Fibroblast of lung (primary cell): ENCODE results near the gene MATN1. TPM values are rescaled to one million over a fixed set of nuclear protein-coding genes. Genes with fewer than 3 reads are reported as not detected.

ENCODE experiments used
- DNase-seq, 2 donors: peaks; one replicate each; pipeline versions ENCODE4 v3.0.0 to v3.0.0-alpha.2; 2010; ENCODE audit warnings: low read depth in 2 of 2
- H2AFZ ChIP-seq: 2 replicates; pipeline ENCODE4 v1.5.1; 2012; ENCODE audit warnings: low read length, control low read depth, inconsistent platforms
- H3K27ac ChIP-seq: 2 replicates; pipeline ENCODE4 v1.5.1; 2011; ENCODE audit warnings: low read length, control low read depth; ENCODE audit not compliant: insufficient read depth
- H3K27me3 ChIP-seq: 2 replicates; pipeline ENCODE4 v1.5.1; 2011; ENCODE audit warnings: mild to moderate bottlenecking, low read length; ENCODE audit not compliant: control insufficient read depth, insufficient read depth
- H3K36me3 ChIP-seq: 2 replicates; pipeline ENCODE4 v1.5.1; 2011; ENCODE audit warnings: low read length; ENCODE audit not compliant: control insufficient read depth, insufficient read depth
- H3K4me1 ChIP-seq: 2 replicates; pipeline ENCODE4 v1.5.1; 2011; ENCODE audit warnings: low read length; ENCODE audit not compliant: control insufficient read depth, insufficient read depth; ENCODE audit errors: extremely low read depth
- H3K4me2 ChIP-seq: 2 replicates; pipeline ENCODE4 v1.5.1; 2011; ENCODE audit warnings: low read length, control low read depth; ENCODE audit not compliant: insufficient read depth; ENCODE audit errors: extremely low read depth
- H3K4me3 ChIP-seq, 4 experiments: fragments of 200-600 bp in 1 of 4; sonication (generic) in 1 of 4; replicated peaks in 1 of 4; 2 replicates each; pipeline ENCODE4 v1.5.1; 2011 to 2016; ENCODE audit warnings: low read length in 4 of 4, low read depth in 3 of 4, mild to moderate bottlenecking in 3 of 4, control low read depth in 2 of 4, inconsistent platforms in 1 of 4, mixed read lengths in 1 of 4; ENCODE audit not compliant: insufficient read depth in 1 of 4; ENCODE audit errors: control extremely low read depth in 1 of 4
- H3K79me2 ChIP-seq: 2 replicates; pipeline ENCODE4 v1.5.1; 2012; ENCODE audit warnings: mild to moderate bottlenecking, low read length, inconsistent platforms; ENCODE audit not compliant: control insufficient read depth, insufficient read depth
- H3K9ac ChIP-seq: 2 replicates; pipeline ENCODE4 v1.5.1; 2011; ENCODE audit warnings: mild to moderate bottlenecking, low read length, control low read depth; ENCODE audit not compliant: insufficient read depth
- H3K9me3 ChIP-seq: 2 replicates; pipeline ENCODE4 v1.5.1; 2012; ENCODE audit warnings: low read depth, low read length; ENCODE audit not compliant: control insufficient read depth, insufficient read depth
- H4K20me1 ChIP-seq: 2 replicates; pipeline ENCODE4 v1.5.1; 2011; ENCODE audit warnings: low read length; ENCODE audit not compliant: control insufficient read depth, insufficient read depth; ENCODE audit errors: extremely low read depth
- EZH2 ChIP-seq: IDR thresholded peaks from 2 replicates; pipeline ENCODE4 v1.5.1; 2012; ENCODE audit warnings: low read length, control low read depth, mild to moderate bottlenecking; ENCODE audit errors: missing control alignments
- polyA plus RNA-seq, 2 donors: library from polyadenylated mRNA; depleted of rRNA in 1 of 2; stranded (reverse) in 1 of 2; unstranded in 1 of 2; fragments of >200 nt; gene quantifications; 2 replicates each; pipeline ENCODE4 v1.2.1, GENCODE V29; 2011 to 2012; ENCODE audit warnings: missing spikeins in 1 of 2
- total RNA-seq: library from RNA; depleted of rRNA; stranded (reverse); fragments of >200 nt; gene quantifications from 2 replicates; pipeline ENCODE4 v1.2.1, GENCODE V29; 2014
- TF ChIP-seq, protein P1 (sequence below), 2 donors: IDR thresholded peaks in 1 of 2; conservative IDR thresholded peaks in 1 of 2; 1 replicate in 1 of 2; 2 replicates in 1 of 2; pipeline ENCODE4 v1.5.1; 2011 to 2012; ENCODE audit warnings: low read length in 2 of 2, control low read depth in 1 of 2, inconsistent platforms in 1 of 2, low read depth in 1 of 2, mild to moderate bottlenecking in 1 of 2

Gene MATN1
- total and polyA plus RNA-seq, 2 donors (not counting 1 experiment from before 2014, with no cell fraction given), result not detected

DNA sequence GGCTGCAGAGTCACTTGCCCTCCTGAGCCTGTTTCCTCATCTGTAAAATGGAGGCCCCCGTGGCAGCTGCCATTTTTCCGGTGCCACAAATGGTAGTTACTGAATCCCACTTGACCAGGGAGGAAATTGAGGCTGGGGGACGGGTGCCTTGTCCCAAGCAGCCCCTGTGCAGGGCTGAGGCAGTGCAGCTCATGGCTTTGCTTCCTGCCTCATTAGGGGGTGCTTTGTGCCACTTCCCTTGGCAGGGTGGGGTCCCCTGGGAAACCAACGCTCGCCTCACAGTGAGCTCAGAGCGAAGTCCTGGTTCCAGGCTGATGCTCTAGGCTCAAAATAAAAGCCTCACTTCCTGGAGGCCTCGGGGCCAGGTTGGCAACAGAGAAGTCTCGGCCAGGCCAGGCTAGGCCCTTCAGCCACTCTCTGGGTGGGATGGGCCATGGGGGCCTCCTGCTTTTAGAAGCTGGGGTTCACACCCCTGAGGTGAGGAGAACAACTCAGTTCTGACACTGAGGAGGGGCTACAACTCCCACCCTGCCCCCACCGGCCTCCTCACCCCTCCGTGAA lies 27.4 kb upstream of the MATN1 start:
- peaks cover 2% of the 10 kb centered on the region for H3K27me3 ChIP-seq
- no peak overlapping the region for H3K9ac ChIP-seq
- no peaks in the 10 kb centered on the region for H3K36me3 ChIP-seq
- no peak overlapping the region for H3K4me2 ChIP-seq
- H4K20me1 ChIP-seq, result no peaks in the 10 kb centered on the region
- no peaks in the 10 kb centered on the region for H3K9me3 ChIP-seq
- H3K79me2 ChIP-seq, result no peaks in the 10 kb centered on the region
- TF ChIP-seq, protein P1, sequence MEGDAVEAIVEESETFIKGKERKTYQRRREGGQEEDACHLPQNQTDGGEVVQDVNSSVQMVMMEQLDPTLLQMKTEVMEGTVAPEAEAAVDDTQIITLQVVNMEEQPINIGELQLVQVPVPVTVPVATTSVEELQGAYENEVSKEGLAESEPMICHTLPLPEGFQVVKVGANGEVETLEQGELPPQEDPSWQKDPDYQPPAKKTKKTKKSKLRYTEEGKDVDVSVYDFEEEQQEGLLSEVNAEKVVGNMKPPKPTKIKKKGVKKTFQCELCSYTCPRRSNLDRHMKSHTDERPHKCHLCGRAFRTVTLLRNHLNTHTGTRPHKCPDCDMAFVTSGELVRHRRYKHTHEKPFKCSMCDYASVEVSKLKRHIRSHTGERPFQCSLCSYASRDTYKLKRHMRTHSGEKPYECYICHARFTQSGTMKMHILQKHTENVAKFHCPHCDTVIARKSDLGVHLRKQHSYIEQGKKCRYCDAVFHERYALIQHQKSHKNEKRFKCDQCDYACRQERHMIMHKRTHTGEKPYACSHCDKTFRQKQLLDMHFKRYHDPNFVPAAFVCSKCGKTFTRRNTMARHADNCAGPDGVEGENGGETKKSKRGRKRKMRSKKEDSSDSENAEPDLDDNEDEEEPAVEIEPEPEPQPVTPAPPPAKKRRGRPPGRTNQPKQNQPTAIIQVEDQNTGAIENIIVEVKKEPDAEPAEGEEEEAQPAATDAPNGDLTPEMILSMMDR (conservative IDR thresholded peaks at IDR 0.05 in 1 of 2, IDR thresholded peaks at IDR 0.05 in 1 of 2; ENCODE audit: low read depth in 1 of 2, low read length in 2 of 2), result no peak
- no peak for TF ChIP-seq EZH2
- no peaks in the 10 kb centered on the region for H3K4me1 ChIP-seq
- DNase-seq, result no peak
- no peak overlapping the region for H3K4me3 ChIP-seq
- no peak overlapping the region for H2AFZ ChIP-seq
- no peak overlapping the region for H3K27ac ChIP-seq

DNA sequence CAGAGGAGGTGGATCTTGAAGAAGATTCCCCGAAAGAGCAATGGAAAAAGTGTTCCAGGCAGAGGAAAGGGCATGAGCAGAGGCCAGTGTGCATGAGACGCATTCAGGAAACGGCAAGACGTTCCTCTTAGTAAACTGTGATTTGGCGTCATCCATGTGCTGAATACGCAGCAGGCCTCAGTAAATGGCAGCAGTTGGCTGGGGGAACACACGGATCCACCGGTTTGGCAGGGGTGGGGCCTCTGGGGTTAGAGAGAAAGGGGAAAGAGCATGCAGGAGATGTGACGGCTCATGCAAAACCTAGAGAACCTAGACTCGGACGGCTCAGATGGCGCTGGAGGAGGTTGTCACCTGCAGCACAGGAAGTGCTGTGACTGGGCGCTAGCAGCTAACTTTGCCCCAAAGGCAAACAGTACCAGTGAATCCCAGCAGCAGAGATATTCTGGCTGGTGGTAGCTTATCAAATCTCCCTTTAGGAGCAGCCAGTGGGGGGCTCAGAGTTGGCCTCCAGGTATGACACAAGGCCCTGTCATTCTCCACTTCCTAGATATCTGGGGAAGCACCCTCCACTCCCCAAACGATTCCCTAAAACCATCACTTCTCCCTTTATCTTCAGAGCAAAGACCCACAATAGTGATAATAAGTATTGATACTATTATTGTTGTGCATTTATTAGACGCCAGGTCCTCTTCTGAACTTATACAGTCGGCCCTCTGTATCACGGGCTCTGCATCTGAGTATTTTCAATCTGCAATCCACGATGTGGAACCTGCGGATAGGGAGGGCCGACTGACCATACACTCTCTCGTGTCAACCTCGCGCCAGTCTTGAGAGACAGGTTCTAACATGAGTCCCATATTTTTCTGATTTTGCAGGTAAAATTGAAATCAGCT lies 26.6 kb upstream of the MATN1 start:
- Histone ChIP-seq H4K20me1 (no peaks in the 10 kb centered on the region), H3K79me2 (no peaks in the 10 kb centered on the region), H3K4me2 (no peak overlapping the region), H3K27me3 (peaks cover 2% of the 10 kb centered on the region), H3K4me1 (no peaks in the 10 kb centered on the region), H3K9me3 (no peaks in the 10 kb centered on the region), H3K36me3 (no peaks in the 10 kb centered on the region), H3K9ac (no peak overlapping the region), H3K27ac (no peak overlapping the region), H3K4me3 (no peak overlapping the region), H2AFZ (no peak overlapping the region)
- TF ChIP-seq, protein P1 (conservative IDR thresholded peaks at IDR 0.05 in 1 of 2, IDR thresholded peaks at IDR 0.05 in 1 of 2; ENCODE audit: low read depth in 1 of 2, low read length in 2 of 2), result no peak
- TF ChIP-seq EZH2, result no peak
- no peak for DNase-seq

DNA sequence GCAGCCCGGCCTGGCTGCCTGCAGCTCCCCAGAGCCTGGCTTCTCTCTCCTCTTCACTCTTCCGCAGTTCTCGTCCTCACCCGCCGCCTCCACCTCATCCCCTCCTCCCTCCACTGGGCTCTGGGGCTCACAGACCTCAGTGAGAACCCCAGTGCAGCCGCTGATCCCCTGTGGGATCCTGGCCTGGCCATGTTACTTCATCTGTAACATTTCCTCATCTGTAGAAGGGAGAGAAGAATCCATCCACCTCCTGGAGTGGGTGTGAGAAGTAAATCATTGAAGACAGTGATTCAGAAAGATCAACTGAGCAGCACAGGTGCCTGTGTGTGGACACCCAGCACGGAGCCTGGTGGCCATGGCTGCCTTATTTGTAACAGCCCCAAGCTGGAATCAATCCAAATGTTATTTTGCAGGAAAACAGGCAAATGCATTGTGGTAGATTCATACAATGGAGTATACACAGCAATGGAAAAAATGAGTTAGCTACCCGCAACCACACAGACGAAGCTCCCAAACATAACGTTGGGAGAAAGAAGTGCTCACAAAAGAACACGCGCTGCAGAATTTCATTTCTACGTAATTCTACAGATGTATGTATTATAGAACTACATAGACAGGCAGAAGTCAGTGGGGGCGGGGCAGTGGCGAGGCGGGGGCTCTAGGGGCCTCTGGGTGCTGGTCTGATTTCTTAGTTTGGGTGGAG lies 25.5 kb upstream of the MATN1 start:
- H3K79me2 ChIP-seq, result no peaks in the 10 kb centered on the region
- H3K4me1 ChIP-seq, result no peaks in the 10 kb centered on the region
- peaks cover 2% of the 10 kb centered on the region for H3K27me3 ChIP-seq
- H3K27ac ChIP-seq, result no peak overlapping the region
- no peaks in the 10 kb centered on the region for H3K36me3 ChIP-seq
- no peak overlapping the region for H3K4me3 ChIP-seq
- no peak overlapping the region for H2AFZ ChIP-seq
- no peak overlapping the region for H3K9ac ChIP-seq
- DNase-seq, result no peak
- no peaks in the 10 kb centered on the region for H3K9me3 ChIP-seq
- H3K4me2 ChIP-seq, result no peak overlapping the region
- no peak for TF ChIP-seq EZH2
- no peaks in the 10 kb centered on the region for H4K20me1 ChIP-seq
